Stromal cell of bone marrow (primary cell): ENCODE data around the gene EPHB3.

Source experiments
- DNase-seq: peaks from one replicate; pipeline ENCODE4 v3.0.0-alpha.2; 2012; ENCODE audit warnings: low read depth

The EPHB3 gene

DNA sequence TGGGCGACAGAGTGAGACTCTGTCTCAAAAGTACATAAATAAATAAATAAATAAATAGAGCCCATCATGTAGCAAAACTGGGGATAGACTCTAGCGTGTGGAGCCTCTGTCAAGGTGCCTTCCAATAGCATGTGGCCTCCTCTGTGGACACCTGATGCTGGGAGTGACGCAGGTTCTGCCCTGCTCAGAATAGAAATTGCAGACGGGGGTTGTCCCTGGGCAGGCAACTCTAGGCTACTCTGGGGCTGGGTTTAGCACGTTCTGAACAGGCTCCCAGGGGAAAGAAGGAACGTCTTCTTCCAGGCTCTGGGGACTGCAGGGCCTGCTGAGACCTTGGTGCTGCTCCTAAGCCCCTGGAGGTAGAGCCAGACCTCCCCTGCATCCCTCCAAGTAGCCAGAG is 65.3 kb downstream of the EPHB3 start:
- no peak for DNase-seq

DNA sequence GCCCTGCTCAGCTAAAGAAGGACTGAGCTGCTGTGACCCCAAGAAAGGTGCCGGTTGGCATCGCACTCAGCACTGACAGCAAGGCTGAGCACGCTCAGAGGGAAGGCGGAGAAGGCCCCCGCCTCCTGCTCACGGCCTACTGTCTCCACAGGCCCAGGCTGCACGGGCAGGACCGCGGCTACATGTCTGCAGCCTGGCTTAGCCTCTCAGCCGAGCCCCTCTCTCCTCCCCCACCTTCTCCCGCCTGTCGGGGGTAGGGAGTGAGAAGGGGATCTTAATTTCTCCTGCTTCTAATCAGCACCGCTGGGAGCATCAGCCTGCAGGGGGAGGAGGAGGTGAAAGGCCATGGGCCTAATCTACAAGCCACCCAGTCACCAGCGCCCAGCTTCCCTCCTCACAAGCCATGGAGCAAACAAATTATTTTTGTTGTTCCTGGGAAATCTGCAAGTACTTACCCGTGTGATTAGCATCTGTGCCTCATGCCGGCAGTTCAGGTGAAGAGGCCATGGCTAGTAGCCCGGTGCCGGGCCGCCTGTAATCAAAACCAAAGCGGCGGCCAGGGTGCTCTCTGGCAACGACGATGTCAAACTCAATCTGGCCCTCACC is 68.1 kb downstream of the EPHB3 start:
- DNase-seq, result no peak

DNA sequence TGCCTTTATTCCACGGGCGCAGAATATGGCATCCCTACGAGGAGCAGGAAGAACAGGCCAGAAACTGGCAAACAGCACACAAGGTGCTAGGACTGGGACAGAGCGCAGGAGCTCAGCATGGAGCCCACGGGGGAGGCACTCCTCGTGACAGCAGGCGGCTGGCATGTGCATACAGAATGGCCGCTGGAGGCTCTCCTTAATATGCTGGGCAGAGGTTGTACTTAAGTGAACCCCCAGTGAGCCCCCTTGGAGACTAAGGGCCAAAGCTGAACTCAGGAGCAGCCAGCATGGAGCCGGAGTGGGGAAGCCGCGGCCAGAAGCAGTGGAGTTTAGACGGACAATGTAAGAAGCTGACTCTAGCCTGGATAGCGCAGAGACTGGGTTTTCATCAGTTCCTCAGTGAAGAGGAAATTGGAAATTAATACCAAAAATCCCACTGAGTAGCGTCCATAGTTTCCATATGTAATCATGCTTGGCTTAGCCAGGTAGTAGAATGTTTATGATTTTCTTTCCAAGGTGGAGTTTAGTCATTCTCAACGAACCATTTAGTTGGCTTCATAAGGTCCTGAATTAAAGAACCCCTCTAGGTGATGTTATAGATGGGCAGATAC is 69.4 kb downstream of the EPHB3 start:
- DNase-seq, result no peak

- DNase-seq, result no peak
Measured at GRCh38 chr3:184631472-184631861, 69.9 kb downstream of the EPHB3 start.
